Thoracic aorta (tissue), 2 donors: ENCODE measurements around the gene SP5. TPM values are rescaled to one million over a fixed set of nuclear protein-coding genes. Genes with fewer than 3 reads are reported as not detected.
"Not testable (repeated sequence)": the region's sequence is repeated elsewhere in the genome, so short reads cannot be mapped to it uniquely, and the experiment has no call there.

Source experiments
- ATAC-seq: fragments of 150-250 bp; one replicate; pipeline ENCODE4 v1.8.0; 2017; ENCODE audit warnings: low read depth; ENCODE audit not compliant: insufficient number of reproducible peaks, low FRiP score
- DNase-seq: peaks from one replicate; pipeline ENCODE4 v3.0.0-alpha.2; 2020; ENCODE audit warnings: low spot score
- H3K27ac ChIP-seq, 2 donors: fragments of 200-600 bp; sonication (generic); 1 replicate in 1 of 2; 2 replicates in 1 of 2; pipeline ENCODE4 v1.5.1; 2016; ENCODE audit warnings: mild to moderate bottlenecking in 2 of 2, moderate library complexity in 2 of 2
- H3K27me3 ChIP-seq: fragments of 200-600 bp; sonication (generic); replicated peaks from 2 replicates; pipeline ENCODE4 v1.6.0; 2016; ENCODE audit warnings: mild to moderate bottlenecking; ENCODE audit not compliant: insufficient read depth
- H3K36me3 ChIP-seq: fragments of 200-600 bp; sonication (generic); one replicate; pipeline ENCODE4 v1.5.1; 2016
- H3K4me1 ChIP-seq, 2 donors: fragments of 200-600 bp; sonication (generic); 1 replicate in 1 of 2; 2 replicates in 1 of 2; pipeline versions ENCODE4 v1.5.1 to v1.6.0; 2016; ENCODE audit warnings: low read depth in 2 of 2, mild to moderate bottlenecking in 1 of 2; ENCODE audit not compliant: control insufficient read depth in 1 of 2
- H3K4me3 ChIP-seq: fragments of 200-600 bp; sonication (generic); 2 replicates; pipeline ENCODE4 v1.5.1; 2016; ENCODE audit warnings: mild to moderate bottlenecking
- H3K9me3 ChIP-seq: fragments of 200-600 bp; sonication (generic); 2 replicates; pipeline ENCODE4 v1.5.1; 2016
- total RNA-seq, 2 donors: library from RNA; depleted of rRNA; stranded (reverse); fragments of >200 nt; gene quantifications; one replicate each; pipeline versions ENCODE4 v1.1.0 to v1.2.3, GENCODE V29; 2016
- TF ChIP-seq, protein P1 (sequence below): fragments of 200-600 bp; sonication (generic); IDR thresholded peaks from one replicate; pipeline ENCODE4 v1.5.1; 2019; ENCODE audit warnings: antibody characterized with exemption

SP5 gene
- total RNA-seq, 2 donors from 2014 or later: not detected

DNA sequence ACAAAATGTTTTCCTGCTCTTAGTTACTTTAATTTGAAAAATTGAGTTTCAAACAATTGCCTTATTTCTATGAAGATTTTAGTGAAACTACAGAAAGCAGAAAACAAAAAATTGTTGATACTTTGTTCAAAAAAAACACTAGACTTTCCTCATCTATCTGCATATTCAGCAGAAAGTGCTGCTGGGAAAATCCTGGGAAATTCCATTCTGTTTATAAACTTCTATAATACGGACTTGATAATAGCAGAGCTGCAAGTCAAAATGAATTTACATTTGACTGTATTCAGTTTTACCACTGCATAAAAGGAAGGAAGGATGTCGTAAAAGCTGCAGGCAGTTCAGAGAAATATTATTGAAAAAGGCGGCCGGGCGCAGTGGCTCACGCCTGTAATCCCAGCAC lies 30.2 kb downstream of the SP5 start:
- H3K9me3 ChIP-seq: no peaks in the 10 kb centered on the region
- no peak overlapping the region for H3K27ac ChIP-seq
- DNase-seq (no peak), ATAC-seq (no peak)
- TF ChIP-seq, protein P1, sequence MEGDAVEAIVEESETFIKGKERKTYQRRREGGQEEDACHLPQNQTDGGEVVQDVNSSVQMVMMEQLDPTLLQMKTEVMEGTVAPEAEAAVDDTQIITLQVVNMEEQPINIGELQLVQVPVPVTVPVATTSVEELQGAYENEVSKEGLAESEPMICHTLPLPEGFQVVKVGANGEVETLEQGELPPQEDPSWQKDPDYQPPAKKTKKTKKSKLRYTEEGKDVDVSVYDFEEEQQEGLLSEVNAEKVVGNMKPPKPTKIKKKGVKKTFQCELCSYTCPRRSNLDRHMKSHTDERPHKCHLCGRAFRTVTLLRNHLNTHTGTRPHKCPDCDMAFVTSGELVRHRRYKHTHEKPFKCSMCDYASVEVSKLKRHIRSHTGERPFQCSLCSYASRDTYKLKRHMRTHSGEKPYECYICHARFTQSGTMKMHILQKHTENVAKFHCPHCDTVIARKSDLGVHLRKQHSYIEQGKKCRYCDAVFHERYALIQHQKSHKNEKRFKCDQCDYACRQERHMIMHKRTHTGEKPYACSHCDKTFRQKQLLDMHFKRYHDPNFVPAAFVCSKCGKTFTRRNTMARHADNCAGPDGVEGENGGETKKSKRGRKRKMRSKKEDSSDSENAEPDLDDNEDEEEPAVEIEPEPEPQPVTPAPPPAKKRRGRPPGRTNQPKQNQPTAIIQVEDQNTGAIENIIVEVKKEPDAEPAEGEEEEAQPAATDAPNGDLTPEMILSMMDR: no peak
- no peaks in the 10 kb centered on the region for H3K36me3 ChIP-seq
- H3K4me1 ChIP-seq: no peaks in the 10 kb centered on the region
- H3K4me3 ChIP-seq: no peak overlapping the region
- H3K27me3 ChIP-seq: no peaks in the 10 kb centered on the region

GRCh38 chr2:170747921-170748320 lies 32.8 kb downstream of the SP5 start:
- no peak for ATAC-seq

GRCh38 chr2:170751555-170751954 lies 36.4 kb downstream of the SP5 start:
- not testable (repeated sequence) for H3K4me3 ChIP-seq, H3K4me1 ChIP-seq, H3K9me3 ChIP-seq, H3K36me3 ChIP-seq, DNase-seq, H3K27ac ChIP-seq, H3K27me3 ChIP-seq, ATAC-seq

More at GRCh38 chr2:170747921-170748320, 32.8 kb downstream of the SP5 start:
- Histone ChIP-seq H3K27me3 (no peaks in the 10 kb centered on the region), H3K4me1 (no peaks in the 10 kb centered on the region), H3K36me3 (no peaks in the 10 kb centered on the region), H3K4me3 (no peak overlapping the region), H3K9me3 (no peaks in the 10 kb centered on the region), H3K27ac (no peak overlapping the region)
- TF ChIP-seq, protein P1: no peak
- no peak for DNase-seq

GRCh38 chr2:170761572-170761971 lies 46.4 kb downstream of the SP5 start:
- Histone ChIP-seq H3K36me3 (no peaks in the 10 kb centered on the region), H3K4me1 (no peaks in the 10 kb centered on the region), H3K27ac (no peak overlapping the region), H3K27me3 (no peaks in the 10 kb centered on the region), H3K4me3 (no peak overlapping the region), H3K9me3 (no peaks in the 10 kb centered on the region)
- TF ChIP-seq, protein P1: no peak
- ATAC-seq (no peak), DNase-seq (no peak)

DNA sequence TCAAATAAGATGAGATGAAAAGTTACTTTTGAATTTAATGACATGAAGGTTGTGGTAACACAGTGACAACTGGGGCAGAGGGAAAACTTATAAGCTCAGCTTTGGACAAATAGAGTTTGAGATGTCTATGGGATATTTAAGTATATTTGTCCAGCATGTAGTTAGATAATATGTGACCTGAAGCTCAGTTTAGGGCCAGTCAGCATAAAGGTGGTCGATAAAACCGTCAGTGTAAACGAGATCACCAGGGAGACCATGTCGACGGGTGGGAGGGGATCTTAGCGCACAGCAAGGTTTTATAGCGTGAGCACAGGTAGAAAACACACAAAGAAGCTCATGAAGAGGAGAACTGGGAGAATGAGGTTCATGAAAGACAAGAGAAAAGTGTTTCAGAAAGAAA lies 47.6 kb downstream of the SP5 start:
- H3K36me3 ChIP-seq: no peaks in the 10 kb centered on the region
- H3K9me3 ChIP-seq: no peaks in the 10 kb centered on the region
- ATAC-seq (no peak), DNase-seq (no peak)
- no peaks in the 10 kb centered on the region for H3K4me1 ChIP-seq
- no peak overlapping the region for H3K27ac ChIP-seq
- H3K27me3 ChIP-seq: no peaks in the 10 kb centered on the region
- TF ChIP-seq, protein P1: no peak
- H3K4me3 ChIP-seq: no peak overlapping the region

DNA sequence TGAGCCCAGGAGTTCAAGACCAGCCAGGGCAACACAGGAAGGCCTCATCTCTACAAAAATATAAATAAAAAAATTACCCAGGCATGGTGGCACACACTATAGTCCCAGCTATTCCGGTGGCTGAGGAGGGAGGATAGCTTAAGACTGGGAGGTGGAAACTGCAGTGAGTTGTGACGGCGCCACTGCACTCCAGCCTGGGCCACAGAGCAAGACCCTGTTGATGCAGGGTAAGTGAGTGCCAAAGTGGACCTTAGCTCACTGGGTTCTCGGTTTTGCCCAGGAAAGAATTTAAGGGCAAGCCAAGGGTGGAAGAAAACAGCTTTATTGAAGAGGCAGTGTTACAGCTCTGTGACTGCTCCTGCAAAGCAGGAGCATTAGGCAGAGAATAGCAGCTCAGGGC lies 48.1 kb downstream of the SP5 start:
- Histone ChIP-seq H3K4me3 (no peak overlapping the region), H3K27ac (no peak overlapping the region), H3K27me3 (no peaks in the 10 kb centered on the region), H3K9me3 (no peaks in the 10 kb centered on the region), H3K4me1 (no peaks in the 10 kb centered on the region), H3K36me3 (no peaks in the 10 kb centered on the region)
- ATAC-seq (no peak), DNase-seq (no peak)
- TF ChIP-seq, protein P1: no peak
